HepG2 (cell line): Measurements from ENCODE around the gene STX1B. TPM values are rescaled to one million over a fixed set of nuclear protein-coding genes. Genes with fewer than 3 reads are reported as not detected.

Experiments used
- CC2D1A ChIP-seq: sonication (generic); formaldehyde crosslinking; IDR thresholded peaks from 2 replicates; pipeline ENCODE4 v1.8.1; 2023; ENCODE audit warnings: mild to moderate bottlenecking, missing genetic modification reagents
- HDAC6 ChIP-seq: fragments of 200-600 bp; sonication (generic); IDR thresholded peaks from 2 replicates; pipeline ENCODE4 v1.7.0; 2017; ENCODE audit warnings: mild to moderate bottlenecking, antibody characterized with exemption, low read length, low read depth
- JDP2 ChIP-seq: sonication (generic); formaldehyde crosslinking; IDR thresholded peaks from 2 replicates; pipeline ENCODE4 v1.8.1; 2022; ENCODE audit warnings: missing genetic modification reagents, borderline replicate concordance
- MEIS1 ChIP-seq: sonication (generic); formaldehyde crosslinking; IDR thresholded peaks from 2 replicates; pipeline ENCODE4 v1.9.0; 2021; ENCODE audit warnings: mild to moderate bottlenecking, missing genetic modification reagents, moderate library complexity, borderline replicate concordance
- PHB2 ChIP-seq: fragments of 450-650 bp; IDR thresholded peaks from 2 replicates; pipeline ENCODE4 v1.6.1; 2018; ENCODE audit not compliant: partially characterized antibody
- TMF1 ChIP-seq: sonication (generic); formaldehyde crosslinking; IDR thresholded peaks from 2 replicates; pipeline ENCODE4 v1.8.1; 2022; ENCODE audit warnings: low read depth, missing genetic modification reagents
- ZFP36L1 ChIP-seq: sonication (generic); formaldehyde crosslinking; IDR thresholded peaks from 2 replicates; pipeline ENCODE4 v1.8.0; 2022; ENCODE audit warnings: mild to moderate bottlenecking, missing genetic modification reagents, moderate library complexity
- ZNF484 ChIP-seq: sonication (generic); formaldehyde crosslinking; IDR thresholded peaks from 2 replicates; pipeline ENCODE4 v1.5.1; 2020; ENCODE audit warnings: mild to moderate bottlenecking, low read depth, missing genetic modification reagents, borderline replicate concordance
- ZNF543 ChIP-seq: sonication (generic); formaldehyde crosslinking; IDR thresholded peaks from 2 replicates; pipeline ENCODE4 v1.4.0; 2020; ENCODE audit warnings: mild to moderate bottlenecking, missing genetic modification reagents
- ZNF562 ChIP-seq: sonication (generic); formaldehyde crosslinking; IDR thresholded peaks from 2 replicates; pipeline ENCODE4 v1.8.0; 2022; ENCODE audit warnings: missing genetic modification reagents, borderline replicate concordance
- ZNF674 ChIP-seq: sonication (generic); formaldehyde crosslinking; IDR thresholded peaks from 2 replicates; pipeline ENCODE4 v1.5.0; 2020; ENCODE audit warnings: low read depth, mild to moderate bottlenecking, missing genetic modification reagents
- ZNF83 ChIP-seq: sonication (generic); formaldehyde crosslinking; IDR thresholded peaks from 2 replicates; pipeline ENCODE4 v1.4.0; 2020; ENCODE audit warnings: missing genetic modification reagents, mild to moderate bottlenecking, borderline replicate concordance
- polyA plus RNA-seq, 8 experiments: library from polyadenylated mRNA; depleted of rRNA in 3 of 8; stranded (reverse) in 7 of 8; unstranded in 1 of 8; fragments of >200 nt; fragmentation: Illumina TruSeq in 4 of 8; extraction: Trizol in 4 of 8; gene quantifications; 2 replicates each; pipeline versions ENCODE4 v1.2.1 to v1.2.3, GENCODE V29; 2011 to 2016; ENCODE audit warnings: low read depth in 4 of 8, missing spikeins in 1 of 8, mixed read lengths in 1 of 8; ENCODE audit not compliant: insufficient read depth in 1 of 8
- total RNA-seq, 5 experiments: library from RNA; depleted of rRNA; stranded (reverse); fragments of >200 nt; fragmentation: Illumina TruSeq; extraction: Trizol; gene quantifications; 2 replicates each; pipeline ENCODE4 v1.2.3, GENCODE V29; 2016; ENCODE audit warnings: low read depth in 1 of 5
- TF ChIP-seq, protein P1 (sequence below): sonication (generic); formaldehyde crosslinking; IDR thresholded peaks from 2 replicates; pipeline ENCODE4 v1.4.0; 2020; ENCODE audit warnings: missing genetic modification reagents
- TF ChIP-seq, protein P2 (sequence below): sonication (generic); formaldehyde crosslinking; IDR thresholded peaks from 2 replicates; pipeline ENCODE4 v1.8.1; 2023; ENCODE audit warnings: mild to moderate bottlenecking, missing genetic modification reagents, borderline replicate concordance
- TF ChIP-seq, protein P3 (sequence below): sonication (generic); formaldehyde crosslinking; IDR thresholded peaks from 2 replicates; pipeline ENCODE4 v1.5.0; 2020; ENCODE audit warnings: missing genetic modification reagents
- TF ChIP-seq, protein P4 (sequence below): sonication (generic); formaldehyde crosslinking; IDR thresholded peaks from 2 replicates; pipeline ENCODE4 v1.4.0; 2020; ENCODE audit warnings: missing genetic modification reagents, borderline replicate concordance
- TF ChIP-seq, protein P5 (sequence below): sonication (generic); formaldehyde crosslinking; IDR thresholded peaks from 2 replicates; pipeline ENCODE4 v1.8.0; 2022; ENCODE audit warnings: mild to moderate bottlenecking, missing genetic modification reagents, borderline replicate concordance
- TF ChIP-seq, protein P6 (sequence below): sonication (generic); formaldehyde crosslinking; IDR thresholded peaks from 2 replicates; pipeline ENCODE4 v1.5.0; 2020; ENCODE audit warnings: missing genetic modification reagents

Gene STX1B
- total and polyA plus RNA-seq, 2 of the 13 experiments (the other 11 are each of a cell fraction or from before 2014, with no cell fraction given): 2.1 to 3.0 TPM

DNA sequence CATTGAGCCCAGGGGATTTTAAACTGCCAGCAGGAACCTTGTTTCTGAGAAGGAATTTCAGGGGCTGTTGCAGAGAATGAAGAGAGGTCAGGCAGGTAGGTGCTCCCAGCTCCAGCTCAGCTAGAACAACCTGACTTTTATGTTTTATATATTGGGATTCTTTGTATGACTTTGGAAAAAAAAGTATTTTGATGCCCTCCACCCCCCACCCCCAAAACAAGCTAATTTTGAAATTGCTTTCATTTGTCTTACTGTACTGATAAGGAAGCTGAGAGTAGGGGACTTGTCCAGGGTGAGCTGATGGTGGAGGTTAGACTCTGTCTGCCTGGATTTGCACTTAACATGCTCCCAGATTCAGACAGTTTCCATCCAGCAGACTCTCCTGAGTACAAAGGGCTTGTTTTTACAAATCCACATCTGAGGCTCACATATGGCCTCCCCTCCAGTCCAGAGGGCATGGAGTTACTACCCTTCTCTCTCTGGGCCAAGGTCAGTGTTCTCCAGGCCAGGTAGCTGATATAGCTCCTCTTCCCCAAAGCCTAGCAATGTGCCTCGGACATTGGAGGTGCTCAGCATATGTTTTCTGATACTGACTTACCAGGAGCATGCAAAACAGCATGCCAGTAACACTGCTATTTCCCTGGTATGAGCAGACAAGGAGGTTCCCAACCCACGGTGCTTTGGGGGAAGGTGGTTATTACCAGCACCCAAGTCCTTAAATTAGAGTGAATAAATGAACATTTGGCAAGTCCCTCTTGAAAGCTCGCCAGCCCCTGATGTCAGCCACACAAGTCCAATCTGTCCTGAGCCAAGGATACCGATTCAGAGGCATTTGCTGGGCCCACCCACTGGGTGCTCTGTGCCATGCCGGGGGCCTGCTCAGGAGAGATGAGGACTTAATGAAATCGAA, 11.3 kb downstream of the STX1B start (continued):
- TF ChIP-seq, protein P1, sequence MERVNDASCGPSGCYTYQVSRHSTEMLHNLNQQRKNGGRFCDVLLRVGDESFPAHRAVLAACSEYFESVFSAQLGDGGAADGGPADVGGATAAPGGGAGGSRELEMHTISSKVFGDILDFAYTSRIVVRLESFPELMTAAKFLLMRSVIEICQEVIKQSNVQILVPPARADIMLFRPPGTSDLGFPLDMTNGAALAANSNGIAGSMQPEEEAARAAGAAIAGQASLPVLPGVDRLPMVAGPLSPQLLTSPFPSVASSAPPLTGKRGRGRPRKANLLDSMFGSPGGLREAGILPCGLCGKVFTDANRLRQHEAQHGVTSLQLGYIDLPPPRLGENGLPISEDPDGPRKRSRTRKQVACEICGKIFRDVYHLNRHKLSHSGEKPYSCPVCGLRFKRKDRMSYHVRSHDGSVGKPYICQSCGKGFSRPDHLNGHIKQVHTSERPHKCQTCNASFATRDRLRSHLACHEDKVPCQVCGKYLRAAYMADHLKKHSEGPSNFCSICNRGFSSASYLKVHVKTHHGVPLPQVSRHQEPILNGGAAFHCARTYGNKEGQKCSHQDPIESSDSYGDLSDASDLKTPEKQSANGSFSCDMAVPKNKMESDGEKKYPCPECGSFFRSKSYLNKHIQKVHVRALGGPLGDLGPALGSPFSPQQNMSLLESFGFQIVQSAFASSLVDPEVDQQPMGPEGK: peak; percentile 41
- TF ChIP-seq, protein P2, sequence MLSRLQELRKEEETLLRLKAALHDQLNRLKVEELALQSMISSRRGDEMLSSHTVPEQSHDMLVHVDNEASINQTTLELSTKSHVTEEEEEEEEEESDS (CRISPR knock-in tag): no peak
- TF ChIP-seq ZNF83 (CRISPR knock-in tag) (0 out of 2 replicates have a peak, but pooled peaks have one; percentile 19), CC2D1A (CRISPR knock-in tag) (no peak), ZFP36L1 (CRISPR knock-in tag) (no peak), HDAC6 (no peak), MEIS1 (CRISPR knock-in tag) (no peak), ZNF562 (CRISPR knock-in tag) (no peak), ZNF674 (CRISPR knock-in tag) (no peak), ZNF543 (CRISPR knock-in tag) (no peak; the same call in 1 of the 2 replicates), ZNF484 (CRISPR knock-in tag) (no peak), JDP2 (CRISPR knock-in tag) (no peak; the same call in 1 of the 2 replicates), PHB2 (no peak), TMF1 (CRISPR knock-in tag) (no peak)
- TF ChIP-seq, protein P3, sequence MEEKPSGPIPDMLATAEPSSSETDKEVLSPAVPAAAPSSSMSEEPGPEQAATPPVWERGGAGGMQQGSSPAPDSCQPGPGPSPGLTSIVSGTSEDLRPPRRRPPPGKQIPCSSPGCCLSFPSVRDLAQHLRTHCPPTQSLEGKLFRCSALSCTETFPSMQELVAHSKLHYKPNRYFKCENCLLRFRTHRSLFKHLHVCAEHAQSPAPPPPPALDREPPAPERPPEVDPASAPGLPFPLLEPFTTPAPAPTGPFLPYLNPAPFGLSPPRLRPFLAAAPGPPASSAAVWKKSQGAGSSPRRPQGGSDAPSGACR (CRISPR knock-in tag): peak; percentile 9; the same call in 1 of the 2 replicates
- TF ChIP-seq, protein P4, sequence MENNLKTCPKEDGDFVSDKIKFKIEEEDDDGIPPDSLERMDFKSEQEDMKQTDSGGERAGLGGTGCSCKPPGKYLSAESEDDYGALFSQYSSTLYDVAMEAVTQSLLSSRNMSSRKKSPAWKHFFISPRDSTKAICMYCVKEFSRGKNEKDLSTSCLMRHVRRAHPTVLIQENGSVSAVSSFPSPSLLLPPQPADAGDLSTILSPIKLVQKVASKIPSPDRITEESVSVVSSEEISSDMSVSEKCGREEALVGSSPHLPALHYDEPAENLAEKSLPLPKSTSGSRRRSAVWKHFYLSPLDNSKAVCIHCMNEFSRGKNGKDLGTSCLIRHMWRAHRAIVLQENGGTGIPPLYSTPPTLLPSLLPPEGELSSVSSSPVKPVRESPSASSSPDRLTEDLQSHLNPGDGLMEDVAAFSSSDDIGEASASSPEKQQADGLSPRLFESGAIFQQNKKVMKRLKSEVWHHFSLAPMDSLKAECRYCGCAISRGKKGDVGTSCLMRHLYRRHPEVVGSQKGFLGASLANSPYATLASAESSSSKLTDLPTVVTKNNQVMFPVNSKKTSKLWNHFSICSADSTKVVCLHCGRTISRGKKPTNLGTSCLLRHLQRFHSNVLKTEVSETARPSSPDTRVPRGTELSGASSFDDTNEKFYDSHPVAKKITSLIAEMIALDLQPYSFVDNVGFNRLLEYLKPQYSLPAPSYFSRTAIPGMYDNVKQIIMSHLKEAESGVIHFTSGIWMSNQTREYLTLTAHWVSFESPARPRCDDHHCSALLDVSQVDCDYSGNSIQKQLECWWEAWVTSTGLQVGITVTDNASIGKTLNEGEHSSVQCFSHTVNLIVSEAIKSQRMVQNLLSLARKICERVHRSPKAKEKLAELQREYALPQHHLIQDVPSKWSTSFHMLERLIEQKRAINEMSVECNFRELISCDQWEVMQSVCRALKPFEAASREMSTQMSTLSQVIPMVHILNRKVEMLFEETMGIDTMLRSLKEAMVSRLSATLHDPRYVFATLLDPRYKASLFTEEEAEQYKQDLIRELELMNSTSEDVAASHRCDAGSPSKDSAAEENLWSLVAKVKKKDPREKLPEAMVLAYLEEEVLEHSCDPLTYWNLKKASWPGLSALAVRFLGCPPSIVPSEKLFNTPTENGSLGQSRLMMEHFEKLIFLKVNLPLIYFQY (CRISPR knock-in tag): 0 out of 2 replicates have a peak, but pooled peaks have one; percentile 28
- TF ChIP-seq, protein P5, sequence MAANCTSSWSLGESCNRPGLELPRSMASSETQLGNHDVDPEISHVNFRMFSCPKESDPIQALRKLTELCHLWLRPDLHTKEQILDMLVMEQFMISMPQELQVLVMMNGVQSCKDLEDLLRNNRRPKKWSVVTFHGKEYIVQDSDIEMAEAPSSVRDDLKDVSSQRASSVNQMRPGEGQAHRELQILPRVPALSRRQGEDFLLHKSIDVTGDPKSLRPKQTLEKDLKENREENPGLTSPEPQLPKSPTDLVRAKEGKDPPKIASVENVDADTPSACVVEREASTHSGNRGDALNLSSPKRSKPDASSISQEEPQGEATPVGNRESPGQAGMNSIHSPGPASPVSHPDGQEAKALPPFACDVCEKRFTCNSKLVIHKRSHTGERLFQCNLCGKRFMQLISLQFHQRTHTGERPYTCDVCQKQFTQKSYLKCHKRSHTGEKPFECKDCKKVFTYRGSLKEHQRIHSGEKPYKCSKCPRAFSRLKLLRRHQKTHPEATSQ (CRISPR knock-in tag): no peak
- TF ChIP-seq, protein P6, sequence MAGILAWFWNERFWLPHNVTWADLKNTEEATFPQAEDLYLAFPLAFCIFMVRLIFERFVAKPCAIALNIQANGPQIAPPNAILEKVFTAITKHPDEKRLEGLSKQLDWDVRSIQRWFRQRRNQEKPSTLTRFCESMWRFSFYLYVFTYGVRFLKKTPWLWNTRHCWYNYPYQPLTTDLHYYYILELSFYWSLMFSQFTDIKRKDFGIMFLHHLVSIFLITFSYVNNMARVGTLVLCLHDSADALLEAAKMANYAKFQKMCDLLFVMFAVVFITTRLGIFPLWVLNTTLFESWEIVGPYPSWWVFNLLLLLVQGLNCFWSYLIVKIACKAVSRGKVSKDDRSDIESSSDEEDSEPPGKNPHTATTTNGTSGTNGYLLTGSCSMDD (CRISPR knock-in tag): no peak
